Activated B cell treated with CpG ODN at 0.5 μM for 24 hours (primary cell): ENCODE results near the gene YBX2. TPM values are rescaled to one million over a fixed set of nuclear protein-coding genes. Genes with fewer than 3 reads are reported as not detected.

Source experiments
- ATAC-seq: fragments of 200-7000 bp; cut with Tn5 transposase; one replicate; pipeline ENCODE4 v1.10.0; 2021; ENCODE audit warnings: low read depth, mild to moderate bottlenecking, moderate library complexity
- CTCF ChIA-PET: fragments of 350-600 bp; sonication (Branson Sonifier 250); formaldehyde crosslinking; loops from one replicate; lab custom pipeline; 2021; ENCODE audit warnings: antibody characterized with exemption; lab: Charles Lee
- POLR2A ChIA-PET: fragments of 350-600 bp; sonication (Branson Sonifier 250); formaldehyde crosslinking; loops from one replicate; lab custom pipeline; 2021; ENCODE audit warnings: antibody characterized with exemption; lab: Charles Lee
- DNase-seq: peaks from one replicate; pipeline ENCODE4 v3.0.0; 2022
- H3K27ac Mint-ChIP-seq: one replicate; pipeline ENCODE4 v1.8.0; 2020; ENCODE audit warnings: mixed read lengths
- H3K27me3 Mint-ChIP-seq: one replicate; pipeline ENCODE4 v1.8.0; 2021; ENCODE audit warnings: mixed read lengths
- H3K36me3 Mint-ChIP-seq: one replicate; pipeline ENCODE4 v1.8.0; 2021; ENCODE audit warnings: low read depth, mixed read lengths
- H3K4me1 Mint-ChIP-seq: one replicate; pipeline ENCODE4 v1.8.0; 2021; ENCODE audit warnings: mixed read lengths
- H3K4me3 Mint-ChIP-seq: one replicate; pipeline ENCODE4 v1.8.0; 2020; ENCODE audit warnings: mild to moderate bottlenecking, mixed read lengths
- H3K9me3 Mint-ChIP-seq: one replicate; pipeline ENCODE4 v1.8.0; 2020; ENCODE audit warnings: mixed read lengths
- intact Hi-C: fragments of 100-400 bp; cut with micrococcal nuclease; formaldehyde crosslinking; loops from one replicate; pipeline ENCODE4 v1.15.1; 2024
- total RNA-seq: library from RNA; stranded (reverse); gene quantifications from 2 replicates; pipeline ENCODE4 v1.2.3, GENCODE V29; 2022
- TF ChIP-seq, protein P1 (sequence below): fragments of 200-600 bp; IDR thresholded peaks from one replicate; pipeline ENCODE4 v1.8.0; 2022; ENCODE audit warnings: antibody characterized with exemption, mild to moderate bottlenecking

Gene YBX2
- total RNA-seq, 1 donor from 2014 or later = 0.16 TPM

DNA sequence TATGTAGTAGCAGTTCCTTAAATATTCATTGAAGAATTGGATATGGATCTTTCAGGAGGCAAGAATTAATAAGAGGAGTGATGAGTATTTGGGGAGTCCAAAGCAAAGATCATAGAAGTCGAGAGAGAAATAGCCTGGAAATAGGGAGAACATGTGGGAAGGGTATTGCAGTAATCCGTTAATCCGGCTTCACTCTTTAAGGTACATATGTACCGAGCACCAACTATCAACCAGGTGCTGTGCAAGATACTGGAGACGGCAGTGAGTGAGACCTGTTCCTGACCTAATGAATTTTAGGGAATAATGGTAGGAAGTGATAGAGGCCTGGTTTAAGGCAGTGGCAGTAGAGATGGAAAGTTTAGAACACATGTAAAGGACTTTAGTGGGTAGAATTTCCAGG lies 41.4 kb downstream of the YBX2 start:
- Mint-ChIP-seq H3K4me1 (peaks cover 44% of the 10 kb centered on the region), H3K4me3 (peak overlapping the region; percentile 98), H3K27ac (peak overlapping the region; percentile 100), H3K36me3 (peaks cover 62% of the 10 kb centered on the region), H3K9me3 (no peaks in the 10 kb centered on the region), H3K27me3 (no peaks in the 10 kb centered on the region)
- DNase-seq (no peak), ATAC-seq (no peak)
- POLR2A ChIA-PET = interaction anchor here (5.8 kb wide), 1 partner anchor 15 kb away, joined by 134 read pairs; the partner anchor contains the start of genes DVL2, GABARAP and PHF23
- TF ChIP-seq, protein P1, sequence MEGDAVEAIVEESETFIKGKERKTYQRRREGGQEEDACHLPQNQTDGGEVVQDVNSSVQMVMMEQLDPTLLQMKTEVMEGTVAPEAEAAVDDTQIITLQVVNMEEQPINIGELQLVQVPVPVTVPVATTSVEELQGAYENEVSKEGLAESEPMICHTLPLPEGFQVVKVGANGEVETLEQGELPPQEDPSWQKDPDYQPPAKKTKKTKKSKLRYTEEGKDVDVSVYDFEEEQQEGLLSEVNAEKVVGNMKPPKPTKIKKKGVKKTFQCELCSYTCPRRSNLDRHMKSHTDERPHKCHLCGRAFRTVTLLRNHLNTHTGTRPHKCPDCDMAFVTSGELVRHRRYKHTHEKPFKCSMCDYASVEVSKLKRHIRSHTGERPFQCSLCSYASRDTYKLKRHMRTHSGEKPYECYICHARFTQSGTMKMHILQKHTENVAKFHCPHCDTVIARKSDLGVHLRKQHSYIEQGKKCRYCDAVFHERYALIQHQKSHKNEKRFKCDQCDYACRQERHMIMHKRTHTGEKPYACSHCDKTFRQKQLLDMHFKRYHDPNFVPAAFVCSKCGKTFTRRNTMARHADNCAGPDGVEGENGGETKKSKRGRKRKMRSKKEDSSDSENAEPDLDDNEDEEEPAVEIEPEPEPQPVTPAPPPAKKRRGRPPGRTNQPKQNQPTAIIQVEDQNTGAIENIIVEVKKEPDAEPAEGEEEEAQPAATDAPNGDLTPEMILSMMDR = no peak
- CTCF ChIA-PET = no interaction called here
- intact Hi-C loops = loop anchor here (2.0 to 5.0 kb wide), 2 partner anchors 229 to 582 kb away; partner anchors contain the start of genes KDM6B, POLR2A and SLC35G6

DNA sequence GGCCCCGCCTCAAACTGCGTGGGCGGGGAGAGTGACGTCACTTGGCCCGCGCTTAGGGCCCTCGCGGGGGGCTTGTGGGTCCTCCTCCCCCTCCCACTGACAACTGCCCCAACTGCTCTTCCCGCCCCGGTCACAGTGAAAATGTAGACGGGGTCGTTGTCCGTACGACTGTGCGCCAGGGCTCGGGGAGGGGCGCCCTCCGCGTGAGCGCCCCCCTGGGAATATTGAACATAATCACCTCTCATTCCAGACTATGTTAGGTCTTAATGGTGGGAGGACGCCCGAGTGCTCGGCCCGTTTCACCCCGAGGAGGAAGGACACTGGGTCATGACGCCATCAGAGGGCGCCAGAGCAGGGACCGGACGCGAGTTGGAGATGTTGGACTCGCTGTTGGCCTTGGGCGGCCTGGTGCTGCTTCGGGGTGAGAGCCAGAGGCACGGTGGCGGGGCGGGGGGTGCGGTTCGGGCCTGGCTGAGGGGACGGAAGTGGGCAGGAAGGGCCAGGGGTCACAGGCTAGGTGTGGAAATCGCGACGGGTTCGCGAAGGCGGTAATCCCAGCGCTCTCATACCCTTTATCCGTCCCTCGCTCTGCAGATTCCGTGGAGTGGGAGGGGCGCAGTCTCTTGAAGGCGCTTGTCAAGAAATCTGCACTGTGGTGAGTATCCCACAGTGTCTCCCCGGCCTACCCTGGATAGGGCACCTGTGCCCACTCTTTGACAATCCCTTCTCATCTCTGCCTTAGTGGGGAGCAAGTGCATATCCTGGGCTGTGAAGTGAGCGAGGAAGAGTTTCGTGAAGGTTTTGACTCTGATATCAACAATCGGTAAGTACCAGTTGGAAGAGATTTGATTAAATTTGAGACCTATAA lies 42.0 kb downstream of the YBX2 start, which contains the start of gene ELP5:
ELP5 (plus strand) TSS at position 40 of the 868 bp plus-strand sequence; CDS start at position 376, 336 bp downstream.
- peak within 1 kb of the TSS; percentile 98 for H3K4me3 Mint-ChIP-seq
- peaks cover 44% of the 10 kb centered on the region for H3K4me1 Mint-ChIP-seq
- peak within 1 kb of the TSS; percentile 100 for H3K27ac Mint-ChIP-seq
- TF ChIP-seq, protein P1 = no peak
- peak; percentile 61 for ATAC-seq
- H3K27me3 Mint-ChIP-seq = no peaks in the 10 kb centered on the region
- intact Hi-C loops = loop anchor here (1.0 to 5.0 kb wide), 9 partner anchors 9 to 582 kb away; partner anchors contain the start of genes EIF5A, GABARAP, KDM6B and NEURL4
- no peaks in the 10 kb centered on the region for H3K9me3 Mint-ChIP-seq
- ChIA-PET POLR2A (interaction anchor here (0.9 to 5.8 kb wide), 4 partner anchors 14 to 434 kb away, joined by 4 to 134 read pairs (median 6); partner anchors contain the start of genes ACADVL, DLG4, DVL2 and GABARAP), CTCF (no interaction called here)
- peaks cover 59% of the 10 kb centered on the region for H3K36me3 Mint-ChIP-seq
- DNase-seq = no peak

DNA sequence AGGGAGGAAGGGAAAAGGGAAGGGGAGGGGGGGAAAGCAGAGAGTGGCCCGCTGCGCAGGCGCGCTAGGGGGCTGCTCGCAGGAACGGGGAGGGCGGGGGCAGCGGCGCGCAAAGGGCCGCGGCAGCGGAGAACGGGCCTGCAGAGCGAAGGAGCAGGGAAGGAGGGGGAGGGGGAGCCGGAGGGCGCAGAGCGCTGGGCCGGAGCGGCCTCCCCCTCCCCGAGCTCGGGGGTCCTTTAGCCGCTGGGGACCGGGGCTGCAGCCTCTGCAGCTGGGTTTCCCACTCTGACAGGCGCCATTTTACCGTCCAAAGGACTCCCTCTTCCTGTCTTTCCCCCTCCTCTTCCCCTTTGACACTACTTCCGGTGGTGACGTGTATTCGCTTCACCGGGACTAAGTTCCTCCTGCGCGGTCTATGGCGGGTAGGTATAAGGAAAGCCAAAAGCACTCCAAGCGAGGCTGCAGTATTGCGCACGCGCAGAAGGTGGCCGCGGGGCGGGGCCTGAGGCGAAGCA lies 42.7 kb downstream of the YBX2 start, which contains the start of gene CTDNEP1:
CTDNEP1 (minus strand) TSS at position 74 of the 515 bp plus-strand sequence. CDS start 438 bp downstream, outside the sequence.
- no peaks in the 10 kb centered on the region for H3K27me3 Mint-ChIP-seq
- POLR2A ChIA-PET = interaction anchor here (0.7 to 5.8 kb wide), 10 partner anchors 8 to 435 kb away, joined by 3 to 134 read pairs (median 4); partner anchors contain the start of genes ACADVL, DLG4, DVL2 and GABARAP
- DNase-seq = peak; percentile 99
- H3K4me1 Mint-ChIP-seq = peaks cover 44% of the 10 kb centered on the region
- H3K36me3 Mint-ChIP-seq = peaks cover 58% of the 10 kb centered on the region
- H3K27ac Mint-ChIP-seq = peak within 1 kb of the TSS; percentile 100
- intact Hi-C loops = loop anchor here (1.0 to 5.0 kb wide), 9 partner anchors 9 to 583 kb away; partner anchors contain the start of genes EIF5A, GABARAP, KDM6B and NEURL4
- peak within 1 kb of the TSS; percentile 98 for H3K4me3 Mint-ChIP-seq
- ATAC-seq = peak; percentile 83
- TF ChIP-seq, protein P1 = no peak
- H3K9me3 Mint-ChIP-seq = no peaks in the 10 kb centered on the region
- CTCF ChIA-PET = interaction anchor here (0.6 kb wide), 1 partner anchor 9 kb away, joined by 3 read pairs; the partner anchor contains the start of gene GABARAP

- Mint-ChIP-seq H3K36me3 (peaks cover 58% of the 10 kb centered on the region), H3K9me3 (no peaks in the 10 kb centered on the region), H3K27me3 (no peaks in the 10 kb centered on the region), H3K4me3 (peak overlapping the region; percentile 98), H3K27ac (peak overlapping the region; percentile 100), H3K4me1 (peaks cover 47% of the 10 kb centered on the region)
- ChIA-PET POLR2A (interaction anchor here (0.7 to 5.8 kb wide), 12 partner anchors 9 to 435 kb away, joined by 3 to 134 read pairs (median 4); partner anchors contain the start of genes ACADVL, DLG4, DVL2 and GABARAP), CTCF (interaction anchor here (0.6 to 1.0 kb wide), 2 partner anchors 8 to 30 kb away, joined by 3 read pairs; partner anchors contain the start of gene GABARAP)
- DNase-seq (no peak), ATAC-seq (peak; percentile 1)
- intact Hi-C loops = loop anchor here (5.0 kb wide), 1 partner anchor 231 kb away; the partner anchor contains the start of genes POLR2A and SLC35G6
- TF ChIP-seq, protein P1 = no peak
Observed at GRCh38 chr17:7250695-7251627, 43.5 kb downstream of the YBX2 start.
